Measurements from ENCODE around the gene SENP1. TPM values are rescaled to one million over a fixed set of nuclear protein-coding genes. Genes with fewer than 3 reads are reported as not detected.
A peak's percentile ranks its signal among the peaks of the same experiment; 100 is the strongest.
"Not testable (repeated sequence)": the region's sequence is repeated elsewhere in the genome, so short reads cannot be mapped to it uniquely, and the experiment has no call there.

Gene SENP1
- total RNA-seq, 2 experiments from 2014 or later = 44.4 to 61.8 TPM

- H3K36me3 Mint-ChIP-seq (ENCODE audit: low read depth); ATAC-seq; DNase-seq; intact Hi-C loops (cut with DNase I, micrococcal nuclease); H3K4me3 Mint-ChIP-seq; H3K27me3 Mint-ChIP-seq; POLR2A ChIA-PET; H3K27ac Mint-ChIP-seq; H3K9me3 Mint-ChIP-seq (ENCODE audit: low read depth); CTCF ChIA-PET: not testable (repeated sequence)
- peaks cover 27% of the 10 kb centered on the region for H3K4me1 Mint-ChIP-seq
Observed at GRCh38 chr12:48111312-48111693, 5.4 kb upstream of the SENP1 start.

GRCh38 chr12:48110691-48111311, 4.9 kb upstream of the SENP1 start:
- Mint-ChIP-seq H3K27ac (no peak overlapping the region), H3K27me3 (peaks cover 4% of the 10 kb centered on the region), H3K36me3 (ENCODE audit: low read depth) (no peaks in the 10 kb centered on the region), H3K4me3 (no peak overlapping the region), H3K9me3 (ENCODE audit: low read depth) (no peaks in the 10 kb centered on the region), H3K4me1 (peaks cover 28% of the 10 kb centered on the region)
- no peak for ATAC-seq
- DNase-seq = no peak
- intact Hi-C loops (cut with DNase I, micrococcal nuclease) = no loop called here
- ChIA-PET CTCF (interaction anchor here (0.7 to 1.2 kb wide), 2 partner anchors 78 to 89 kb away, joined by 3 read pairs; no protein-coding TSS in a partner anchor), POLR2A (no interaction called here)

GRCh38 chr12:48109424-48109823, 3.5 kb upstream of the SENP1 start:
- no peak overlapping the region for H3K27ac Mint-ChIP-seq
- DNase-seq = no peak
- H3K9me3 Mint-ChIP-seq (ENCODE audit: low read depth) = no peaks in the 10 kb centered on the region
- peaks cover 2% of the 10 kb centered on the region for H3K27me3 Mint-ChIP-seq
- no peak for ATAC-seq
- intact Hi-C loops (cut with DNase I, micrococcal nuclease) = loop anchor here in 1 of 2 experiments (5.0 kb wide), 2 partner anchors 402 to 1892 kb away; partner anchors contain the start of gene RPAP3
- peaks cover 3% of the 10 kb centered on the region for H3K36me3 Mint-ChIP-seq (ENCODE audit: low read depth)
- no peak overlapping the region for H3K4me3 Mint-ChIP-seq
- peaks cover 31% of the 10 kb centered on the region for H3K4me1 Mint-ChIP-seq
- ChIA-PET POLR2A (interaction anchor here (0.6 kb wide), 1 partner anchor 403 kb away, joined by 3 read pairs; no protein-coding TSS in a partner anchor), CTCF (interaction anchor here (1.5 to 1.6 kb wide), 2 partner anchors 16 to 48 kb away, joined by 5 to 8 read pairs; partner anchors contain the start of gene ASB8)

- ChIA-PET POLR2A (interaction anchor here (0.7 kb wide), 1 partner anchor 164 kb away, joined by 3 read pairs; no protein-coding TSS in a partner anchor), CTCF (interaction anchor here (0.6 to 3.3 kb wide), 5 partner anchors 9 to 58 kb away, joined by 3 to 12 read pairs (median 3); partner anchors contain the start of genes ASB8 and PFKM)
- peaks cover 43% of the 10 kb centered on the region for H3K4me1 Mint-ChIP-seq
- peak; percentile 10 for DNase-seq
- H3K27ac Mint-ChIP-seq = peak overlapping the region; percentile 98
- no peak for ATAC-seq
- intact Hi-C loops (cut with DNase I, micrococcal nuclease) = loop anchor here (1.0 to 5.0 kb wide), 6 partner anchors 12 to 1890 kb away; partner anchors contain the start of genes ASB8 (in 2 of the 2), PFKM (in 2 of the 2) and RPAP3 (in 1 of the 2)
- H3K9me3 Mint-ChIP-seq (ENCODE audit: low read depth) = no peaks in the 10 kb centered on the region
- peak overlapping the region; percentile 95 for H3K4me3 Mint-ChIP-seq
- H3K36me3 Mint-ChIP-seq (ENCODE audit: low read depth) = peaks cover 6% of the 10 kb centered on the region
- H3K27me3 Mint-ChIP-seq = no peaks in the 10 kb centered on the region
Observed at GRCh38 chr12:48106681-48107613, 1.1 kb upstream of the SENP1 start.

- H3K27me3 Mint-ChIP-seq = no peaks in the 10 kb centered on the region
- peak overlapping the region; percentile 98 for H3K27ac Mint-ChIP-seq
- ChIA-PET POLR2A (interaction anchor here (0.7 to 1.0 kb wide), 2 partner anchors 52 to 1073 kb away, joined by 3 to 8 read pairs; partner anchors contain the start of gene ASB8), CTCF (interaction anchor here (0.6 to 3.3 kb wide), 9 partner anchors 16 to 1073 kb away, joined by 3 to 12 read pairs (median 3); partner anchors contain the start of gene ASB8)
- peaks cover 6% of the 10 kb centered on the region for H3K36me3 Mint-ChIP-seq (ENCODE audit: low read depth)
- H3K4me3 Mint-ChIP-seq = peak overlapping the region; percentile 95
- H3K9me3 Mint-ChIP-seq (ENCODE audit: low read depth) = no peaks in the 10 kb centered on the region
- H3K4me1 Mint-ChIP-seq = peaks cover 46% of the 10 kb centered on the region
- peak; percentile 65 for DNase-seq
- intact Hi-C loops (cut with DNase I, micrococcal nuclease) = loop anchor here in 1 of 2 experiments (1.0 to 5.0 kb wide), 3 partner anchors 398 to 1888 kb away; partner anchors contain the start of genes CCNT1 and RPAP3
- peak; percentile 40 for ATAC-seq
Observed at GRCh38 chr12:48105321-48105866, 485 bp downstream of the SENP1 start.

- ChIA-PET CTCF (interaction anchor here (0.6 to 3.3 kb wide), 3 partner anchors 53 to 156 kb away, joined by 3 to 12 read pairs (median 4); partner anchors contain the start of gene ASB8), POLR2A (interaction anchor here (0.7 kb wide), 1 partner anchor 1072 kb away, joined by 3 read pairs; no protein-coding TSS in a partner anchor)
- peaks cover 43% of the 10 kb centered on the region for H3K4me1 Mint-ChIP-seq
- peaks cover 6% of the 10 kb centered on the region for H3K36me3 Mint-ChIP-seq (ENCODE audit: low read depth)
- no peaks in the 10 kb centered on the region for H3K9me3 Mint-ChIP-seq (ENCODE audit: low read depth)
- DNase-seq (no peak), ATAC-seq (no peak)
- peak overlapping the region; percentile 95 for H3K4me3 Mint-ChIP-seq
- peak overlapping the region; percentile 98 for H3K27ac Mint-ChIP-seq
- intact Hi-C loops (cut with DNase I, micrococcal nuclease) = no loop called here
- no peaks in the 10 kb centered on the region for H3K27me3 Mint-ChIP-seq
Observed at GRCh38 chr12:48104531-48104930, 1.3 kb downstream of the SENP1 start.

GRCh38 chr12:48092611-48093010, 13.3 kb downstream of the SENP1 start:
- POLR2A ChIA-PET = no interaction called here
- H3K4me3 Mint-ChIP-seq = no peak overlapping the region
- intact Hi-C loops (cut with DNase I, micrococcal nuclease) = no loop called here
- no peaks in the 10 kb centered on the region for H3K4me1 Mint-ChIP-seq
- no peak for ATAC-seq
- no peaks in the 10 kb centered on the region for H3K27me3 Mint-ChIP-seq
- no peak overlapping the region for H3K27ac Mint-ChIP-seq
- CTCF ChIA-PET = interaction anchor here (0.8 to 1.7 kb wide), 2 partner anchors 65 to 72 kb away, joined by 3 to 5 read pairs; partner anchors contain the start of gene ASB8
- no peak for DNase-seq
- peaks cover 32% of the 10 kb centered on the region for H3K36me3 Mint-ChIP-seq (ENCODE audit: low read depth)
- H3K9me3 Mint-ChIP-seq (ENCODE audit: low read depth) = no peaks in the 10 kb centered on the region

GRCh38 chr12:48086327-48086726, 19.6 kb downstream of the SENP1 start:
- Mint-ChIP-seq H3K27ac (no peak overlapping the region), H3K9me3 (ENCODE audit: low read depth) (no peaks in the 10 kb centered on the region), H3K4me1 (no peaks in the 10 kb centered on the region), H3K36me3 (ENCODE audit: low read depth) (peaks cover 35% of the 10 kb centered on the region), H3K4me3 (no peak overlapping the region), H3K27me3 (no peaks in the 10 kb centered on the region)
- ChIA-PET CTCF (interaction anchor here (0.7 to 1.2 kb wide), 2 partner anchors 20 to 43 kb away, joined by 3 read pairs; no protein-coding TSS in a partner anchor), POLR2A (no interaction called here)
- intact Hi-C loops (cut with DNase I, micrococcal nuclease) = no loop called here
- ATAC-seq (no peak), DNase-seq (no peak)

- Mint-ChIP-seq H3K9me3 (ENCODE audit: low read depth) (no peaks in the 10 kb centered on the region), H3K27me3 (no peaks in the 10 kb centered on the region), H3K36me3 (ENCODE audit: low read depth) (peaks cover 39% of the 10 kb centered on the region), H3K4me1 (no peaks in the 10 kb centered on the region), H3K27ac (no peak overlapping the region), H3K4me3 (no peak overlapping the region)
- ChIA-PET POLR2A (no interaction called here), CTCF (interaction anchor here (0.6 to 1.5 kb wide), 5 partner anchors 14 to 291 kb away, joined by 3 to 5 read pairs (median 3); no protein-coding TSS in a partner anchor)
- ATAC-seq = no peak
- intact Hi-C loops (cut with DNase I, micrococcal nuclease) = loop anchor here in 1 of 2 experiments (1.0 kb wide), 1 partner anchor 80 kb away; no protein-coding TSS in a partner anchor
- DNase-seq = no peak
Observed at GRCh38 chr12:48084841-48085460, 20.9 kb downstream of the SENP1 start.

- Mint-ChIP-seq H3K36me3 (ENCODE audit: low read depth) (peaks cover 37% of the 10 kb centered on the region), H3K4me3 (no peak overlapping the region)
- ATAC-seq = no peak
Observed at GRCh38 chr12:48084066-48084465, 21.8 kb downstream of the SENP1 start.

More at GRCh38 chr12:48084066-48084465, 21.8 kb downstream of the SENP1 start:
- ChIA-PET POLR2A (interaction anchor here (0.6 kb wide), 1 partner anchor 35 kb away, joined by 3 read pairs; the partner anchor contains the start of gene PFKM), CTCF (interaction anchor here (0.6 to 1.5 kb wide), 4 partner anchors 15 to 105 kb away, joined by 3 to 5 read pairs (median 4); no protein-coding TSS in a partner anchor)
- Mint-ChIP-seq H3K4me1 (no peaks in the 10 kb centered on the region), H3K27me3 (no peaks in the 10 kb centered on the region), H3K9me3 (ENCODE audit: low read depth) (no peaks in the 10 kb centered on the region), H3K27ac (no peak overlapping the region)
- intact Hi-C loops (cut with DNase I, micrococcal nuclease) = loop anchor here in 1 of 2 experiments (1.0 kb wide), 1 partner anchor 81 kb away; no protein-coding TSS in a partner anchor
- DNase-seq = no peak
